Right cardiac atrium (tissue), 5 donors: ENCODE measurements around the gene C6orf58. TPM values are rescaled to one million over a fixed set of nuclear protein-coding genes. Genes with fewer than 3 reads are reported as not detected.

Source experiments
- polyA plus RNA-seq: library from polyadenylated mRNA; stranded (reverse); fragments of 200-250 nt; gene quantifications from one replicate; pipeline ENCODE4 v1.2.3, GENCODE V29; 2013
- total RNA-seq, 4 donors: library from RNA; stranded (reverse); fragmentation: NEBNext Ultra II Directional; extraction: Animal tissue kit (Norgen Biotek cat#: 25700); gene quantifications; one replicate each; pipeline ENCODE4 v1.2.1, GENCODE V29; 2021
- donor health status: healthy with polysubstance abuse.
- donor health status: DM: no; HTN: yes; CAD: no.
- donor health status: DM: no; HTN: no; CAD: no.
- donor health status: DM: no; HTN: yes; CAD: no; lungs with severe emphysema.
- donor health status: DM: yes; HTN: yes; CAD: no.

The C6orf58 gene
- total and polyA plus RNA-seq, 5 donors, result not detected

Other genes starting within 250 kb of the C6orf58 start
- gene ECHDC1, start 233.6 kb upstream of the C6orf58 start, total RNA-seq, result 10 to 100 TPM; 32.9 to 40.5 (median 36.0) TPM
- gene ECHDC1, start 233.6 kb upstream of the C6orf58 start, polyA plus RNA-seq, result 31.9 TPM
- gene KIAA0408, start 117.8 kb upstream of the C6orf58 start, total RNA-seq, result 1 to 10 TPM; 1.3 to 8.2 (median 3.8) TPM
- 2.3 TPM for gene KIAA0408, start 117.8 kb upstream of the C6orf58 start, polyA plus RNA-seq